PFSK-1 (cell line): ENCODE measurements around the gene AJM1.

ENCODE experiments used
- FOXP2 ChIP-seq: optimal IDR thresholded peaks from 2 replicates; pipeline ENCODE3; 2011; ENCODE audit warnings: borderline replicate concordance, control low read depth, inconsistent platforms; ENCODE audit not compliant: insufficient read depth; ENCODE audit errors: extremely low read length, extremely low read depth
- POLR2AphosphoS5 ChIP-seq: IDR thresholded peaks from 2 replicates; pipeline ENCODE4 v1.6.1; 2012; ENCODE audit warnings: low read depth, mild to moderate bottlenecking, control low read depth, low read length, moderate library complexity
- SIN3A ChIP-seq: IDR thresholded peaks from 2 replicates; pipeline ENCODE4 v1.6.1; 2012; ENCODE audit warnings: mild to moderate bottlenecking, low read length, moderate library complexity, borderline replicate concordance; ENCODE audit not compliant: insufficient read depth
- TAF1 ChIP-seq: IDR thresholded peaks from 2 replicates; pipeline ENCODE4 v1.6.1; 2012; ENCODE audit warnings: low read length, control low read depth, borderline replicate concordance; ENCODE audit not compliant: insufficient read depth
- TF ChIP-seq, protein P1 (sequence below), 2 experiments: IDR thresholded peaks; 2 replicates each; pipeline versions ENCODE4 v1.6.1 to v1.8.0; 2011 to 2012; ENCODE audit warnings: low read depth in 2 of 2, low read length in 2 of 2, control low read depth in 1 of 2, inconsistent platforms in 1 of 2, mild to moderate bottlenecking in 1 of 2, moderate library complexity in 1 of 2; ENCODE audit not compliant: insufficient read depth in 1 of 2

The AJM1 gene

DNA sequence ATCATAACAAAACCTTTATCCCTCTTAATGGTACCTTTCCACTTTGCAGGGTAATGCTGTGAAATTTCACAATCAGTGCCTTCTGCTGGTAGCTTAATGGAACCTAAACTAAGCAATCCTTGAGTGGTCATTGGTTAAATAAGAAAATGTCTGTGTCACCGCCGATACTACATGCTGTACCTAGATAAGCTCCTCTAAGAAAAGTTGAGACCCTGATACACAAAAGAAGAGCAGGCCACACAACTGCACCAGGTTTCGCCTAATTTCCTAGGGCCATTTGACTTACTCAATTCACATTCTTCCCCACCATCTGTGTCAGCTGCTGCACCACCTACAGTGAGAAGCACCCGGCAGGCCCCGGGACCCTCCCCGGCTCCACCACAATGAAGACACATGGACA lies 32.9 kb downstream of the AJM1 start:
- TF ChIP-seq TAF1 (no peak), FOXP2 (no peak), SIN3A (no peak), POLR2AphosphoS5 (no peak)
- TF ChIP-seq, protein P1, sequence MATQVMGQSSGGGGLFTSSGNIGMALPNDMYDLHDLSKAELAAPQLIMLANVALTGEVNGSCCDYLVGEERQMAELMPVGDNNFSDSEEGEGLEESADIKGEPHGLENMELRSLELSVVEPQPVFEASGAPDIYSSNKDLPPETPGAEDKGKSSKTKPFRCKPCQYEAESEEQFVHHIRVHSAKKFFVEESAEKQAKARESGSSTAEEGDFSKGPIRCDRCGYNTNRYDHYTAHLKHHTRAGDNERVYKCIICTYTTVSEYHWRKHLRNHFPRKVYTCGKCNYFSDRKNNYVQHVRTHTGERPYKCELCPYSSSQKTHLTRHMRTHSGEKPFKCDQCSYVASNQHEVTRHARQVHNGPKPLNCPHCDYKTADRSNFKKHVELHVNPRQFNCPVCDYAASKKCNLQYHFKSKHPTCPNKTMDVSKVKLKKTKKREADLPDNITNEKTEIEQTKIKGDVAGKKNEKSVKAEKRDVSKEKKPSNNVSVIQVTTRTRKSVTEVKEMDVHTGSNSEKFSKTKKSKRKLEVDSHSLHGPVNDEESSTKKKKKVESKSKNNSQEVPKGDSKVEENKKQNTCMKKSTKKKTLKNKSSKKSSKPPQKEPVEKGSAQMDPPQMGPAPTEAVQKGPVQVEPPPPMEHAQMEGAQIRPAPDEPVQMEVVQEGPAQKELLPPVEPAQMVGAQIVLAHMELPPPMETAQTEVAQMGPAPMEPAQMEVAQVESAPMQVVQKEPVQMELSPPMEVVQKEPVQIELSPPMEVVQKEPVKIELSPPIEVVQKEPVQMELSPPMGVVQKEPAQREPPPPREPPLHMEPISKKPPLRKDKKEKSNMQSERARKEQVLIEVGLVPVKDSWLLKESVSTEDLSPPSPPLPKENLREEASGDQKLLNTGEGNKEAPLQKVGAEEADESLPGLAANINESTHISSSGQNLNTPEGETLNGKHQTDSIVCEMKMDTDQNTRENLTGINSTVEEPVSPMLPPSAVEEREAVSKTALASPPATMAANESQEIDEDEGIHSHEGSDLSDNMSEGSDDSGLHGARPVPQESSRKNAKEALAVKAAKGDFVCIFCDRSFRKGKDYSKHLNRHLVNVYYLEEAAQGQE (IDR thresholded peaks at IDR 0.05; ENCODE audit: insufficient read depth in 1 of 2, low read depth in 2 of 2, low read length in 2 of 2): no peak

DNA sequence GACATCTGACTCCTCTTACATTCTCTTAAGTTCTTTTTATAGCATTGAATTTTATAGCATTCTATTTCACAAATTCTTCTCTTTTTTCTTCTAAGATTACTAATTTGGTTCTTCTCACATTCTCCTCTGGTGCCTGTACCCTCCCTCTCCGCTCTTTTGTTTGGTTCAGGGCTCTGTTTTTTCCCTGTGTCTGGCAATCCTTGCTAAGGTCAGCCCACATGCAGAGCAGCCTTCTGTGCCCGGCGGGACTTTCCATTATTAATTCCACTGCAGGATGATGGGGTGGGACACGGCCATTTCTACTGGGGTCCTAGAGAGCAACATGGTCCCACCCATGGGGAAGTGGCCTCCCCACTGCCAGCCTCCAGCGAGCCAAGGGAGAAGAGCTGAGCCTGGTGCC lies 34.2 kb downstream of the AJM1 start:
- TF ChIP-seq, protein P1 (IDR thresholded peaks at IDR 0.05; ENCODE audit: insufficient read depth in 1 of 2, low read depth in 2 of 2, low read length in 2 of 2): no peak
- TF ChIP-seq TAF1: no peak
- no peak for TF ChIP-seq SIN3A
- TF ChIP-seq POLR2AphosphoS5: no peak
- no peak for TF ChIP-seq FOXP2

DNA sequence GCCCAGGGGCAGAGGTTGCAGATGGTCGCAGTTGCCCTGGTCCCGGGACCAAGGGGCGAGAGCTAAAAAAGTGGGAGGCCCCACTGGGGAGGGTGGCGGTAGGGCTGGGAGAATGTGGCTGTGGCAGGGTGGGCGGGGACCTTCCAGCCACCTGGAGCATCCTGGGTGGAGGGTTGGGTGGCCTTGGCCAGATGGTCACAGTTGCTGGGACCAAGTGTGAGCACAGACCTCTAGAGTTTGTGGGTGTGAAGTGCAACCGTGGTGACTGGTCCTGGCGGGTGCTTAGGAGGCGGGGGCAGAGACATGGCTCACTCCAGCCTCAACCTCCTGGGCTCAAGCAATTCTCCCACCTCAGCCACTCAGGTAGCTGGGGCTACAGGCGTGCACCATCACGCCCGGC lies 38.4 kb downstream of the AJM1 start:
- no peak for TF ChIP-seq TAF1
- no peak for TF ChIP-seq POLR2AphosphoS5
- no peak for TF ChIP-seq SIN3A
- TF ChIP-seq, protein P1 (IDR thresholded peaks at IDR 0.05; ENCODE audit: insufficient read depth in 1 of 2, low read depth in 2 of 2, low read length in 2 of 2): no peak
- TF ChIP-seq FOXP2: no peak

DNA sequence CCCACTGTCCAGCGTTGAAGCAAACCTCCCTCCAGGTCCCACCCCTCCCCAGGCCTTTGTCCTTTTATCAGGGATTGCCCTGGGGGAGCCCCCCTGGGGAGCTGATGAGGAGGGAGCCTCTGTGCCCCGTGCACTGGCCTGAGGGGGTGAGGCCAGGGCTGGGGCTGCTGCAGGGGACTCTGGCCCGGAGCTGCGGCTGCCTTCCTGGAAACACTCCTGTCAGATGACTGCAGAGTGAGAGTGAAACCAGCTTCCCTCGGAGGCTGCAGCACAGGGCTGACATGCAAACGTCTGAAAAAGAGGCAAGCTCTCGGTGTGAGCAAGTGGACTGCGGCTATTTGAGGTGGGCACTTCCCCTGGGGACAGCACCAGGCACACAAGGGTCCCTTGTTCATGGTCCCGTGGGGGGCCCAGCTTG lies 39.4 kb downstream of the AJM1 start:
- no peak for TF ChIP-seq FOXP2
- TF ChIP-seq TAF1: no peak
- TF ChIP-seq POLR2AphosphoS5: no peak
- TF ChIP-seq, protein P1 (IDR thresholded peaks at IDR 0.05; ENCODE audit: insufficient read depth in 1 of 2, low read depth in 2 of 2, low read length in 2 of 2): no peak
